Measurements from ENCODE around the gene KRT36. TPM values are rescaled to one million over a fixed set of nuclear protein-coding genes. Genes with fewer than 3 reads are reported as not detected.

The KRT36 gene
- not detected for total RNA-seq (2021; fragmentation: NEBNext Ultra II Directional; extraction: Animal tissue kit (Norgen Biotek cat#: 25700))
- long read RNA-seq, result 0 reads

DNA sequence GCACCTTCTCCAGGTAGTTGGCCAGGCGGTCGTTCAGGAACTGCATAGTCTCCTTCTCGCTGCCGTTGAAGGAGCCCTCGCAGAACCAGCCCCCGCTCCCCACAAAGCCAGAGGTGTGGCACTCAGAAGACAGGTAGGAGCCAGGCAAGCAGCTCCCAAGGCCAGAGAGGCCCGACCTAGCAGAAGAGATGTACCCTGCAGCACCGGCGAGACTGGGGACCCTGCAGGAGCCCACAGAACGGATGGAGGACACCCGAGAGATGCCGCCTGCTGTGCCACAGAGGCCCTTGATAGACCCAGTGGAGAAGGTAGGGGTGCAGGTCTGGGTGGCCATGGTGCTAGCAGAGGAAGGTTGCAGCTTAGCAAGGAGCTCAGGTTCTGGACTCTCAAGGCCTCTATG lies at the start of gene KRT36:
TSS of gene KRT36 (minus strand) at position 380 of the 400 bp plus-strand sequence. CDS start at position 334, 46 bp downstream.
- DNase-seq, result no peak
- Mint-ChIP-seq H3K27ac (no peak within 1 kb of the TSS), H3K36me3 (ENCODE audit: low read depth) (no peaks in the 10 kb centered on the region), H3K27me3 (ENCODE audit: insufficient read depth) (peaks cover 3% of the 10 kb centered on the region), H3K9me3 (no peaks in the 10 kb centered on the region), H3K4me3 (no peak within 1 kb of the TSS), H3K4me1 (ENCODE audit: low read depth) (peaks cover 29% of the 10 kb centered on the region)
- TF ChIP-seq, protein P1, sequence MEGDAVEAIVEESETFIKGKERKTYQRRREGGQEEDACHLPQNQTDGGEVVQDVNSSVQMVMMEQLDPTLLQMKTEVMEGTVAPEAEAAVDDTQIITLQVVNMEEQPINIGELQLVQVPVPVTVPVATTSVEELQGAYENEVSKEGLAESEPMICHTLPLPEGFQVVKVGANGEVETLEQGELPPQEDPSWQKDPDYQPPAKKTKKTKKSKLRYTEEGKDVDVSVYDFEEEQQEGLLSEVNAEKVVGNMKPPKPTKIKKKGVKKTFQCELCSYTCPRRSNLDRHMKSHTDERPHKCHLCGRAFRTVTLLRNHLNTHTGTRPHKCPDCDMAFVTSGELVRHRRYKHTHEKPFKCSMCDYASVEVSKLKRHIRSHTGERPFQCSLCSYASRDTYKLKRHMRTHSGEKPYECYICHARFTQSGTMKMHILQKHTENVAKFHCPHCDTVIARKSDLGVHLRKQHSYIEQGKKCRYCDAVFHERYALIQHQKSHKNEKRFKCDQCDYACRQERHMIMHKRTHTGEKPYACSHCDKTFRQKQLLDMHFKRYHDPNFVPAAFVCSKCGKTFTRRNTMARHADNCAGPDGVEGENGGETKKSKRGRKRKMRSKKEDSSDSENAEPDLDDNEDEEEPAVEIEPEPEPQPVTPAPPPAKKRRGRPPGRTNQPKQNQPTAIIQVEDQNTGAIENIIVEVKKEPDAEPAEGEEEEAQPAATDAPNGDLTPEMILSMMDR (IDR thresholded peaks at IDR 0.05), result no peak

DNA sequence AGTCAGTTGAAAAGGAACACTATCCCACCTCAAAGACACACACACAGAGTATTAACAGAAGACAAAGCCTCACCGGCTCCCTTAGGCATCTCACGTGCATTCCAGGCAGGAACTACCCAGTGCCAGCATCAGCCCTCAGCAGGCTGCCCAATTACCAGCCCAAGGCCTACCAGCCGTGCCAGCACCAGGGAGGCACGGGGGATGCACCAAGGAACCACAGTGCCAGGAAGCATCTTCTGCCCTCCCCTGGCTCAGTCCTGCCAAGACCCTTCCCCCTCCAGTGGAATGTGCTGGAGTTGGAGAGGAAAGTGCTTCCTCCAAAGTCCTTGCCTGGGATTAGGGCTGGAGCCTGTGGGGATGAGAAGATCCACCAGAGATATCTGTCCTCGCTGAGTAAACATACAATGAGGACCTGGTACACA lies 49.4 kb upstream of the KRT36 start:
- H3K9me3 Mint-ChIP-seq, result no peaks in the 10 kb centered on the region
- TF ChIP-seq, protein P1 (IDR thresholded peaks at IDR 0.05), result no peak
- peaks cover 4% of the 10 kb centered on the region for H3K27me3 Mint-ChIP-seq (ENCODE audit: insufficient read depth)
- no peaks in the 10 kb centered on the region for H3K36me3 Mint-ChIP-seq (ENCODE audit: low read depth)
- peak overlapping the region; percentile 79 for H3K27ac Mint-ChIP-seq
- peaks cover 30% of the 10 kb centered on the region for H3K4me1 Mint-ChIP-seq (ENCODE audit: low read depth)
- no peak overlapping the region for H3K4me3 Mint-ChIP-seq
- no peak for DNase-seq

DNA sequence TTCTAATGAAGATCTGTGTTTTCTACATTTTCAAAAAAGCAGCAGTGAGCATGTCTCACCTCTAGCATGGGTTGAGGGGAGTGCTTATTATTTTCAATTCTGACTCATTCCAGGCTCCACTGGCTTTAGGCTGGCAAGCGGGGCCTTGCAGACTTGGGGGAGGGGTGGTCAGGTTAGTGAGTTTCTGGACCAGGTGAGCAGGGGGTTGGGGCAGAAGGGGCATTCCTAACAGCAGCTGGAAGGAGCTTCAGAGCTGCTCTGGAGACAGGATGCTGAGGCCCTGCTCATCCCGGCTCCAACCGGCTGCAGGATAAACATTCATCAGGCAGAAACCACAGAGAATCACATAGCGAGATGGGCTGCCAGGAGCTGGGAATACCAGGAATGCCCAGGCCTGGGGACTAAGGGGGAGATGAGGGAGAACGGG lies 48.9 kb upstream of the KRT36 start:
- Mint-ChIP-seq H3K27ac (peak overlapping the region; percentile 79), H3K4me3 (peak overlapping the region; percentile 28), H3K9me3 (no peaks in the 10 kb centered on the region), H3K4me1 (ENCODE audit: low read depth) (peaks cover 30% of the 10 kb centered on the region), H3K36me3 (ENCODE audit: low read depth) (no peaks in the 10 kb centered on the region), H3K27me3 (ENCODE audit: insufficient read depth) (peaks cover 4% of the 10 kb centered on the region)
- DNase-seq, result peak; percentile 36
- TF ChIP-seq, protein P1 (IDR thresholded peaks at IDR 0.05), result no peak

DNA sequence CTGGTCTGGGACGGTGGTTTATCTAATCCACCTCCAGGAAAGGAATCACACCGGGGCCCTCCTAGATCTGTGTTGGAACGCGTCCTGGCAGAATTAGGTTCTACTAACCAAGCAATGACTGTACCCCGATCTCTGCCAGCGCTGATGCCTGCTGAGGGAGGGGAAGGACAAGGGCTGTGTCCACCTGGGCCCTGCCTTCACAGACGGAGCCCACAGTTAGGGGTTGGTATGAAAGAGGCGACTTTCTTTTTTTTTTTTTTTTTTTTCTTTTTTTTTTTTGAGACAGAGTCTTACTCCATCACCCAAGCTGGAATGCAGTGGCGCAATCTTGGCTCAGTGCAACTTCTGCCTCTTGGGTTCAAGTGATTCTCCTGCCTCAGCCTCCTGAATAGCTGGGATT lies 48.3 kb upstream of the KRT36 start:
- Mint-ChIP-seq H3K4me1 (ENCODE audit: low read depth) (peaks cover 30% of the 10 kb centered on the region), H3K27ac (peak overlapping the region; percentile 79; the same call in 1 of the 2 replicates), H3K36me3 (ENCODE audit: low read depth) (no peaks in the 10 kb centered on the region), H3K4me3 (peak overlapping the region; percentile 28; the same call in 1 of the 2 replicates), H3K9me3 (no peaks in the 10 kb centered on the region), H3K27me3 (ENCODE audit: insufficient read depth) (peaks cover 3% of the 10 kb centered on the region)
- TF ChIP-seq, protein P1 (IDR thresholded peaks at IDR 0.05), result no peak
- no peak for DNase-seq

DNA sequence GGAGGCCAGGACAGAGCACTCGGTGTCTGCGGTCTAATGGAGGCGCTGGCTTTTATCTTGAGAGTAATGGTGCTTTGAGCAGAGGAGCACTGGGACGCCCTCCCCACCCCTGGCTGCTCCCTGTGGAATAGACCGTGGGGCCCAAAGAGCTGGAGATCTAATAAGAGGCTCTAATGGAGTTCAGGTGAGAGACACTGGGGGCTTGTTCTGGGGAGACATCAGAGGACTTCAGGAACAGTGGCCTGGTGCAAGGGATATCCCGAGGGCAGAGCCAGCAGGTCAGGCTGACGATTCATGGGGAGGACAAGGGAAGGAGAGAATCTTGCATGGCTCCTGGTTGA lies 47.9 kb upstream of the KRT36 start:
- peak overlapping the region; percentile 34 for H3K27ac Mint-ChIP-seq

More for the DNA sequence above, 47.9 kb upstream of the KRT36 start:
- no peak for DNase-seq
- TF ChIP-seq, protein P1 (IDR thresholded peaks at IDR 0.05), result no peak
- H3K36me3 Mint-ChIP-seq (ENCODE audit: low read depth), result no peaks in the 10 kb centered on the region
- no peak overlapping the region for H3K4me3 Mint-ChIP-seq
- H3K4me1 Mint-ChIP-seq (ENCODE audit: low read depth), result peaks cover 30% of the 10 kb centered on the region
- peaks cover 1% of the 10 kb centered on the region for H3K27me3 Mint-ChIP-seq (ENCODE audit: insufficient read depth)
- H3K9me3 Mint-ChIP-seq, result no peaks in the 10 kb centered on the region

All from HFFc6 (cell line).